Measurements from ENCODE around the gene TUBB1.

Gene TUBB1

GRCh38 chr20:59019217-59019616 is at the start of gene TUBB1:
TSS of gene TUBB1 (plus strand) at chr20:59019429. CDS start at chr20:59019523, 94 bp downstream.
- TF ChIP-seq KLF17 (tag by site-specific recombination; IDR thresholded peaks at IDR 0.05): no peak
- TF ChIP-seq KLF7 (tag by site-specific recombination; IDR thresholded peaks at IDR 0.05; ENCODE audit: borderline replicate concordance): no peak
- TF ChIP-seq YY2 (tag by site-specific recombination; IDR thresholded peaks at IDR 0.05): no peak
- no peak for TF ChIP-seq KLF10 (tag by site-specific recombination; IDR thresholded peaks at IDR 0.05)
- TF ChIP-seq ZNF629 (tag by site-specific recombination; IDR thresholded peaks at IDR 0.05): no peak
- no peak for TF ChIP-seq ZNF398 (tag by site-specific recombination; IDR thresholded peaks at IDR 0.05)
- no peak for TF ChIP-seq ZNF529 (tag by site-specific recombination; IDR thresholded peaks at IDR 0.05; ENCODE audit: insufficient replicate concordance)
- POLR2A ChIA-PET: interaction anchor here (5.1 kb wide), 1 partner anchor 13 kb away, joined by 19 read pairs; the partner anchor contains the start of gene ATP5F1E
- Histone ChIP-seq H3K36me3 (ENCODE audit: control insufficient read depth in 2 of 2, insufficient read depth in 1 of 2, low read length in 2 of 2) (peaks cover 3 to 17% of the 10 kb centered on the region in 2 experiments; a peak in 2 of 3 replicates), H3K9me3 (ENCODE audit: control insufficient read depth, insufficient read depth, low read depth, low read length) (no peaks in the 10 kb centered on the region), H3K27ac (ENCODE audit: extremely low read depth, low read depth, low read length) (no peak within 1 kb of the TSS), H3K4me1 (ENCODE audit: control insufficient read depth, insufficient read depth, low read length) (no peaks in the 10 kb centered on the region), H3K4me3 (ENCODE audit: low read depth, low read length) (no peak within 1 kb of the TSS)
- CTCF ChIA-PET: interaction anchor here (1.0 kb wide), 1 partner anchor 203 kb away, joined by 3 read pairs; no protein-coding TSS in a partner anchor

- CTCF ChIA-PET: interaction anchor here (0.7 kb wide), 1 partner anchor 1686 kb away, joined by 3 read pairs; no protein-coding TSS in a partner anchor
- POLR2A ChIA-PET: no interaction called here
- TF ChIP-seq ZSCAN23 (tag by site-specific recombination; IDR thresholded peaks at IDR 0.05): no peak
- no peak for TF ChIP-seq ZBTB1 (tag by site-specific recombination; IDR thresholded peaks at IDR 0.05)
- peak; percentile 90 for TF ChIP-seq ZNF280D (tag by site-specific recombination; IDR thresholded peaks at IDR 0.05)
- TF ChIP-seq SETDB1 (IDR thresholded peaks at IDR 0.05; ENCODE audit: insufficient read length, low read length): peak; percentile 69
- TF ChIP-seq EGR2 (tag by site-specific recombination; IDR thresholded peaks at IDR 0.05; ENCODE audit: low read depth): no peak
Measured at GRCh38 chr20:58969439-58969838, 49.8 kb upstream of the TUBB1 start.

GRCh38 chr20:58970146-58970545 is 49.1 kb upstream of the TUBB1 start:
- POLR2A ChIA-PET: no interaction called here

More at GRCh38 chr20:58969439-58969838, 49.8 kb upstream of the TUBB1 start:
- H3K4me3 ChIP-seq (ENCODE audit: low read depth, low read length): no peak overlapping the region
- H3K9me3 ChIP-seq (ENCODE audit: control insufficient read depth, insufficient read depth, low read depth, low read length): no peaks in the 10 kb centered on the region
- no peaks in the 10 kb centered on the region for H3K4me1 ChIP-seq (ENCODE audit: control insufficient read depth, insufficient read depth, low read length)
- H3K36me3 ChIP-seq (ENCODE audit: control insufficient read depth in 2 of 2, insufficient read depth in 1 of 2, low read length in 2 of 2): no peaks in the 10 kb centered on the region
- no peak overlapping the region for H3K27ac ChIP-seq (ENCODE audit: extremely low read depth, low read depth, low read length)

More at GRCh38 chr20:58970146-58970545, 49.1 kb upstream of the TUBB1 start:
- H3K36me3 ChIP-seq (ENCODE audit: control insufficient read depth in 2 of 2, insufficient read depth in 1 of 2, low read length in 2 of 2): no peaks in the 10 kb centered on the region
- CTCF ChIA-PET: no interaction called here
- H3K27ac ChIP-seq (ENCODE audit: extremely low read depth, low read depth, low read length): no peak overlapping the region
- no peaks in the 10 kb centered on the region for H3K9me3 ChIP-seq (ENCODE audit: control insufficient read depth, insufficient read depth, low read depth, low read length)
- TF ChIP-seq ZNF266 (tag by site-specific recombination; IDR thresholded peaks at IDR 0.05; ENCODE audit: low read depth) (no peak), ZSCAN18 (tag by site-specific recombination; IDR thresholded peaks at IDR 0.05) (no peak)
- no peaks in the 10 kb centered on the region for H3K4me1 ChIP-seq (ENCODE audit: control insufficient read depth, insufficient read depth, low read length)
- H3K4me3 ChIP-seq (ENCODE audit: low read depth, low read length): no peak overlapping the region
